Stimulated activated CD4-positive, alpha-beta T cell treated with anti-CD3 and anti-CD28 coated beads, Interleukin-1b, Interleukin-23, amount 100 ng/mL, for 4 hours (primary cell): ENCODE data around the gene AHCYL2.
"Not testable (repeated sequence)": the region's sequence is repeated elsewhere in the genome, so short reads cannot be mapped to it uniquely, and the experiment has no call there.

ENCODE experiments used
- DNase-seq, 2 donors: peaks; one replicate each; pipeline ENCODE4 v3.0.0-alpha.2; 2020; ENCODE audit warnings: low read depth in 2 of 2

Gene AHCYL2

DNA sequence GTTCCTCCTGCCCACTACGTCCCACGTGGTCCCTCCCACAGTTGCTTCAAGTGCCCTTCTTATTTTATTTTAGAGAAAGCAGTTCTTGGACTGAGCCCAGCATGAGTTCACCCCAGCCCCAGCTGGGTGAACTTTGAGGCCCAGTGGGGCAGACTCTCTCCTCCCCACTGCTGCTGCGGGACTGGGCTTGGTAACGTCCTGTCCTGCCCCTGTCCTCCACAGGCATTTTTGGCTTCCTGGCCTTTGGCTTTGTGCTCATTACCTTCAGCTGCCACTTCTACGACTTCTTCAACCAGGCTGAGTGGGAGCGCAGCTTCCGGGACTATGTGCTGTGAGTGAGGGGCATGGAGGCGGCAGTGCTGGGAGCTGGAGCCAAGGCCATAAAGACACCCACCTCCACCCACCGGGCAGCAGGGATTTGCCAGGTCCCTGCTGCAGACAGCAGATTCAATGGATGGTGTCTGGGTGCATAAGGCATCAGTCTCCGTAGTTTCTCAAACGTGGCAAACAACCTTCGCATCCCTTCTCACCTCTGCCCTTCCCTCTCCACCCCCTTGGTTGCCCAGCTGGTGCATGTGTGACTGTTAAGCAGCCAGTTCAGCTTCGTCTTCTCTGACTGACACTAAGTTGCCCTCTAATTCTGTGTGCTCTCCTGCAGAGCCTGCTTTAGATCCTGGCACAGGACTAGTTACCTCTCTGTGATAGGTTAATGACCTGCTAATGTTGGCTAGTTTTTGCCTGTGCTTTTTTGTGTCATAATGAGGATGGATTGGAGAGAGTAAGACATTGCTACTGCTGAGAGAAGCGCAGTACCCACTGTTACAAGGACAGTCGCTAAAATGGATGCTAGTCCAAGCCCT lies 15.5 kb upstream of the AHCYL2 start:
- no peak for DNase-seq

DNA sequence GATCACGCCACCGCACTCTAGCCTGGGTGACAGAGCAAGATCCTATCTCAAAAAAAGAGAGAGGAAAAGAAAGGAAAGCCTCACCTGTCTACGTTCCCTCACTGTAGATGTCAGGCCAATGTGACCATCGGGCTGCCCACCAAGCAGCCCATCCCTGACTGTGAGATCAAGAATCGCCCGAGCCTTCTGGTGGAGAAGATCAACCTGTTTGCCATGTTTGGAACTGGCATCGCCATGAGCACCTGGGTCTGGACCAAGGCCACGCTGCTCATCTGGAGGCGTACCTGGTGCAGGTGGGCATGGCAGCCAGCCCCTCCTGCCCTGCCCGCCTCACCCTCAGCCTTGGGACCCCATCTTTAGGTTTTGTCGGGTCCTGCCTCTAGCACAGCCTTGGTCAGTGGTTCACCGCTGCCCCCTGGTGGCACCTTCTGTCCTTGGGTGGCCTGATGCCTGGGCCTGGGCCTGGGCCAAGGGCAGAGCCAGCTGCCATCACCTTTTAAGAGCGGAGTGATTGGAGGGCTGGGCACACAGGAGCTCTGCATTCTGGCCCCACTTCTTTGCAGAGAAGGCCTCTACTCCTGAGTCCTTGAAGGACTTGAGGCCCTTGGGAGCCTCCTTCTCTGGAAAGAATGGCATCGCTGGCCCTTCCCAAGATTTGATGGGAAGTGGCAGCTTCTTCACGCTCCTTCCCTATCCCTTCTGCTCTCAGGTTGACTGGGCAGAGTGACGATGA lies 14.4 kb upstream of the AHCYL2 start:
- peak; percentile 45 to 69 for DNase-seq

GRCh38 chr7:129210989-129211312 lies 13.9 kb upstream of the AHCYL2 start:
- no peak for DNase-seq

- no peak for DNase-seq
Measured at GRCh38 chr7:129212126-129212525, 12.7 kb upstream of the AHCYL2 start.

- DNase-seq: no peak
Measured at GRCh38 chr7:129212596-129212995, 12.2 kb upstream of the AHCYL2 start.

DNA sequence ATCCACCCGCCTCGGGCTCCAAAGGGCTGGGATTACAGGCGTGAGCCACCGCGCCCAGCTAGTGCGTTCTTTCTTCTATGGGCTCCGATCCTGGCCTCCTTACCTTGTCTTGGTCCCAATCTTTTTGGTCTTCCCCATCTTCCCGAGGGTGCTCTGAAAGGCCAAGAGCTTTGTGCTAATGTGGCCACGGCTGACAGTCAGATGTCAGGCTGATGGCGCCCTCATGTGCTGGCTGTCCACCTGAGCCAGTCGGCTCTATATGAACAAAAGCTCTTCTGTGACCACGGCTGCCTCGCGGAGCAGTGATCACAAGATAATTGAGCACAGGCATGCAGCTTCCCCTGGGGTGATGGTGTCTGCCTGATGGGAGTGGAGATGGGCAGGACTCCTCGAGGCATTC lies 11.0 kb upstream of the AHCYL2 start:
- no peak for DNase-seq

DNA sequence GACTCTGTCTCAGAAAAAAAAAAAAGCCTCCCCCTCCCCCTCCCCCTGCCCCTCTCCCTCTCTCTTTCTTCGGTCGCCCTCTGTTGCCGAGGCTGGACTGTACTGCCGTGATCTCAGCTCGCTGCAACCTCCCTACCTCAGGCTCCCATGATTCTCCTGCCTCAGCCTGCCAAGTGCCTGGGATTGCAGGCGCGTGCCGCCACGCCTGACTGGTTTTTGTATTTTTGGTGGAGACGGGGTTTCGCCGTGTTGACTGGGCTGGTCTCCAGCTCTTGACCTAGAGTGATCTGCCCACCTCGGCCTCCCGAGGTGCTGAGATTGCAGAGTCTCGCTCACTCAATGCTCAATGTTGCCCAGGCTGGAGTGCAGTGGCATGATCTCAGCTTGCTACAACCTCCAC lies 9.1 kb upstream of the AHCYL2 start:
- not testable (repeated sequence) for DNase-seq

GRCh38 chr7:129216101-129216715 lies 8.6 kb upstream of the AHCYL2 start:
- DNase-seq: not testable (repeated sequence)

DNA sequence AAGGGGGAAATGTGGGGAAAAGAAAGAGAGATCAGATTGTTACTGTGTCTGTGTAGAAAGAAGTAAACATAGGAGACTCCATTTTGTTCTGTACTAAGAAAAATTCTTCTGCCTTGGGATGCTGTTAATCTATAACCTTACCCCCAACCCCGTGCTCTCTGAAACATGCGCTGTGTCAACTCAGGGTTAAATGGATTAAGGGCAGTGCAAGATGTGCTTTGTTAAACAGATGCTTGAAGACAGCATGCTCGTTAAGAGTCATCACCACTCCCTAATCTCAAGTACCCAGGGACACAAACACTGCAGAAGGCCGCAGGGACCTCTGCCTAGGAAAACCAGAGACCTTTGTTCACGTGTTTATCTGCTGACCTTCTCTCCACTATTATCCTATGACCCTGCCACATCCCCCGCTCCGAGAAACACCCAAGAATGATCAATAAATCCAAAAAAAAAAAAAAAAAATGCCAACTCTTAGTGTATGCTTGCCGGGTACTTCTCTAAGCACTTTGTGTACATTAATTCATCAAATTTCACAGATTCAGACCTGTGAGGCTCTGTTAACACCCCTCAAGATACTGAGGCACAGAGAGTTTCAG lies 7.9 kb upstream of the AHCYL2 start:
- not testable (repeated sequence) for DNase-seq

GRCh38 chr7:129218514-129219062 lies 6.2 kb upstream of the AHCYL2 start:
- DNase-seq: peak; percentile 65 to 72

GRCh38 chr7:129219166-129219565 lies 5.7 kb upstream of the AHCYL2 start:
- DNase-seq: not testable (repeated sequence)

DNA sequence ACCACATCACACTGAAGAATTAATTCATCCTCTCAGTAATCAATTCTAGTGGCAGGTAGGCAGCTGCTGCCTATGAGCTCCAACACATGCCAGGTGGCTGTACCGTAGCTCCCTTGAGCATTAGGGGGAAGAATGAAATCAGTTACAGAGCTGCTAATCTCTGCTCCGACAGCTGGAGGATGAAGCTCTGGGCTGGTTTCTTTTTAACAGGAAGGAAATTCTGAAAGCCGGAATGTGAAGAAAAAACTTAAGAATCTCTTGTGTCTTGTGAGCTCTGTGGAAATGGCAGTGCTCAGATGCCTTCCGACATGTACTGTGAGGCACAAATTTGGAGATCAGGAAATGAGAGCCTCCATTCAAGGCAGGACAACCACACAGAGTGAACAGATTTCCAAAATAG lies 2.8 kb upstream of the AHCYL2 start:
- DNase-seq: no peak

DNA sequence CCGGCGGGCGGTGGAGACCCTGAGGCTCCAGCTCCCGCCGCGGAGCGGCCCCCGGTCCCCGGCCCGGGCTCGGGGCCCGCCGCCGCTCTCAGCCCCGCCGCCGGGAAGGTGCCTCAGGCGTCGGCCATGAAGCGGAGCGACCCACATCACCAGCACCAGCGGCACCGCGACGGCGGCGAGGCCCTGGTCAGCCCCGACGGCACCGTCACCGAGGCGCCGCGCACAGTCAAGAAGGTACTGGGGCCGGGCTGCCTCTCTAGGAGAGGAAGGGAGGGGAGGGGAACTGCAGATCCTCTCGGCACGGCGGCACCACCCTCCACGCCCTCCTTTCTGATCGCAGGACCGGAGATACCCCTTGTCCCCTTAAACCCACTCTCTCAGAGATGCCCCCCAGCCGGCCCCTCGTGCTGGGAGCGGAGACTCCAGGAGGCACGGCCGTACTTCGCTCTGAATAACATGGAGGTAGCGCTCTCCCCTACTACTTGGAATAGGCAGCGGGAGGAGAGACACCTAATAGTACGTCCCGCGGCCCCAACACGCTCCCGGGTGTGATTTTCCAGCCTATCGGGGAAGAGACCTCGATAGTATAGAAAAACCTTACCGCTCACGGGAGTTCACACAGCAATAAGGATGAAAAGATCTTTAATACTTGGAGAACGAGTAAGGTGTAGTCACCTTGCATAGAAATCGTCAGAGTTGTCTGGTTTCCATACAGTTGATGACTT lies 538 bp downstream of the AHCYL2 start:
- peak; percentile 22 to 48 for DNase-seq

DNA sequence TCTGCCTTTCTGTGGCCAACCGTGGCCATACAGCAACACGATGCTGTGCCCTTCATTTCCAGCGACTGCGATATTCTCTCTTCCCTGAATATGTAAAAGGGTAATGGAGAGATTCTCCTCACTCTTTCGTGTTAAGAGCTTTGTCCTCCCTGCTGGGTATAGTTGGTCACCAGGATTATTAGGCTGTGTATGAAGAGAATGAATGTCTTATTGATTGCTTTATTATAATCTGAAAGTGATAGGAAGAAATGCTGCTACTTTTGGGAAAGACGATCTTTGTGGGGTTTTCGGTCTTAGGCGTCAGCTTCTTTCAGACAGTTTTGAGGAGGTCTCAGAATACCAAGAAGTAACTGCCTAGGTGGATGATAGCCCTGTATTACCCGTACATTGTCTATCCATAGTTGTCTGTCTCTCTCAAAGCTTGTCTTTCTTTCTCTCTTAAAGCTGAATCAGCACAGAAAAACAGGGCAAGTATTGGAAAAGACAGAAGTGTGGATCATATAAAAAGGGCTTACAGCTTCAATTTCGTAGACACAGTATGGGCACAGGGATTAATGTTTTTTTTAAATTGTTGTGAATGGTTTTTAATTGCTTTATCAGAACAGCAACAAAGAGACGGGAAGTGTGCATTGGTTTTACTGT lies 1.2 kb downstream of the AHCYL2 start:
- no peak for DNase-seq

GRCh38 chr7:129227646-129228578 lies 3.1 kb downstream of the AHCYL2 start:
- DNase-seq: no peak

GRCh38 chr7:129228633-129229032 lies 3.8 kb downstream of the AHCYL2 start:
- DNase-seq: no peak

GRCh38 chr7:129231666-129232065 lies 6.8 kb downstream of the AHCYL2 start:
- no peak for DNase-seq

GRCh38 chr7:129238546-129238945 lies 13.7 kb downstream of the AHCYL2 start:
- no peak for DNase-seq

DNA sequence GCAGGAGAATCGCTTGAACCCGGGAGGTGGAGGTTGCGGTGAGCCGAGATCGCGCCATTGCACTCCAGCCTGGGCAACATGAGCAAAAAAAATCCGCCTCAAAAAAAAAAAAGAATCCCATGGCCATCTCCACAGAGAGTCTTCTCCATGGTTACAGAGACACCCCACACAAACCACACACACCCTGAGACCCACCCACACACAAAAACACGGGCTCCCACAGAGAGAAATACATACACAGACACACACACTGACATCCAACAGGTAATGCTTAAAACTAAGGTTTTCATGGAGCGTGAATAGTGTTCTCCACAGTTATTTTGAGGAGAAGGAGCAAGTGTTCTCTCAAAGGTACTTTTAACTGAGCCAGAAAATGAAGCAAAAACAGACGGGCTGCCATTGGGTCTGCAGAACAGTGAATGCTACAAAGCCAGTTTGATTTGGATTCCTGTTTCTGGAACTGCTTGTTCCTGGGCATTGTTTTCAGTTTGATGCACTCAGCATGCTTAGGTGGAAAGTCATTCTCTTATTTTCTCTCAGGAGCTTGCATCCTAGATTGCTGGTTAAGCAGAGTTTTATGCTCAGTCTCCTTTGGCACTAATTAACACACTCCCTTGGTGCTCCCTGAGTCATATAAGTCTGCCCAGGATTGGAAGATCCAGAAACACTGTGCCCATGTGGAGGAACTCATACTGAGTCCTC lies 15.4 kb downstream of the AHCYL2 start:
- DNase-seq: no peak
